ENCODE measurements around the gene PEX14.

Gene PEX14

DNA sequence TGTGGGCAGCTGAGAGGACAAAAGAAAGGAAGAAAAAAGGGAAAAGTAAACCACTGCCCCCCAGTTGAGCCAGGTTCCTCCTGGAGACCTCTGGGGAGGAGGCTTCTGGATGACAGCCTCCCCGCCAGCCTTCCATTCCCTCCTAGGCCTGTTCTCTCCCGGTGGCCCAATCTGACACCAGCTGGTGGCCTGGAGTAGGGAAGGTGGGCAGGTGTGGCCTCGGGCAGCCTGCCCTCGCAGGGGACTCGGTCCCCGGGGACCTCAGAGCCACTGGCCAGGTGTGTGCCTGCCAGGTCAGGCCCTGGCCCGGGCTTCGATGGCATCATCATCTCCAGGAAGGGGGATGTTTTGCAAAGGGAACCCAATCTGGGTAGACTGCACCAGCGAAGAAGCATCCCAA lies 162.7 kb downstream of the PEX14 start:
- DNase-seq, result no peak

DNA sequence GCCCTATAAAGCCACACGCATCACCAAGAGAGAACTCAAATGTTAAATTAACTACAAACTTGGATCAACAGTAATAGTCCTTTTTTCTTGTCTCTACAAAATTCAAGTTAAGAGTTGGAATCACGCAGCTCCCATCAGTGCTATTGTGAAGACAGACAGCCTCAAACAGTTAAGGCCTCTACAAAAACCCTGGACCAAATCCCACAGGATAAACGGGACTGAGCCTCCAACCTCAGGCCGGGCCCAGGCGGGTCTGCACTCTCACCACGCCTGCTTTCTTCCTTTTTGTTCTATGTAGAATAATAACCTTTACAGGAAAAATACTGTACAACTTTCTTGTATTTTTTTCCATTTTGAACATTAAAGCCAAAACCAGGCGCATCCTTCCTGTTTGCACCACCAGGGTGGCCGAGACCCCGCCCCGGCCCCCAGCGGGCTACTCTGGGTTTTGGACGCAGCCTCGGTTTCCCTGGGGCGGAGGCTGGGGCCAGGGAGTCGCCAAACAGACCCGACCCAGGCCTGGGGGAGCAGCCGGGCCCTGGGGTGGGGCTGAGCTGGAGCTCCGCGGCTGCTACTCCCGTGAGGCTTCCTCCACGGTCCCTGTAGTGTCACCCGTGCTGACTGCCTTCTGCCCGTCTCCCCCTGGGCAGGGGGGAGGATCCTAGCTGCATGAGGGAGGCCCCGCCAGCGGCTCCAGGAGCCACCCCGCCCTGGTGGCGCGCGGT lies 163.2 kb downstream of the PEX14 start:
- DNase-seq, result no peak

DNA sequence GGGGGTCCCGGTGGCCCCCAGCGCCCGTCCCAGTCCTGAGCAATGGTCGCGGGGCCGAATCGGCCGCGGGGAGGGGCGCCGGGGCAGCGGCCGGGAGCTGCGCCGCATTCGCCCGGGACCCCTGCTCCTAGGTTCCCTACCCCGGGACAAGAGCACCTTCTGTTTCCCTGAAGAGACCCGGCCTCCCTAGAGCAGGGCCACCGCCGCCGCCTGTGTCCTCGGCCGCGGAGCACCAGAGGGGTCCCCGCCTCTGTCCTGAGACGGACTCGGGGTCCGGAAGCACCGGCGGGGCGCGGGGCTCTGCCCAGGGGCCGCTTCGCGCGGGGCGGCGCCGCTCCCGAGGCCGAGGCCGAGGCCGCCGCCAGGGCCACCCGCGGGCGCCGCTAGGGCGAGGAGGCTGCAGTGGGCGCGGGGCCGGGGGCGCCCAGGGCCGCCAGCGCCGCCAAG lies 163.8 kb downstream of the PEX14 start:
- no peak for DNase-seq

DNA sequence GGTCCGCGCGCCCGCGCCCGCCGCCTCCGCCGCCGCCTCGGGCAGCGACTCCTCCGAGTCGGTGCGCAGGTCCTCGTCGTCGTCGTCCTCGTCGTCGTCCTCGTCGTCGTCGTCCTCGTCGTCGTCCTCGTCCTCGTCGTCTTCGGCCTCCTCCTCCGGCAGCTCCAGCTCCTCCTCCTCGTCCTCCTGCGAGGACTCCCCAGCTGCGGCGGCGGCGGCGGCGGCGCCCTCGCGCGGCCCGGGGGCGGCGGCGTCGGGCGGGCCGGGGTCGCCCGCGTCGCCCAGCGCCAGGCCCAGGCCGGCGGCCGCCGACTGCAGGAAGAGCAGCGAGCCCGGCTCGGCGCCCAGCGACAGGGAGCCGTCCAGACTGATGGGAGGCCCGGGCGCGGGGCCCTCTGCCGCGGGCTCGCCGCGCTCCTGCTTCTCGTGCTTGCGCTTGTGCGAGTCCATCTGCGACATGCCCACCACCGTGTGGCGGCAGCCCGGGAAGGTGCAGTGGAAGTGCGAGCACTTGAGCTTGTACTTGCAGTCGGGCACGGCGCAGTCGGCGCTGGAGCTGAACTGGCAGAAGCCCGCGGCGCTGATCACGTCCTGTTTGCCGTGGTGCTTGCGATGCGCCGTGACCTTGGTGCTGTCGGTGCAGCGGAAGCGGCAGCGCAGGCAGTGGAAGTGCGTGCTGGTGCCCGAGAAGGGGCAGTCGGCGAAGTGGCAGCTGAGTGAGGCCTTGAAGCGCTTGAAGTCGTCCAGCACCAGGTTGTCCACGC lies 164.4 kb downstream of the PEX14 start:
- DNase-seq, result no peak

DNA sequence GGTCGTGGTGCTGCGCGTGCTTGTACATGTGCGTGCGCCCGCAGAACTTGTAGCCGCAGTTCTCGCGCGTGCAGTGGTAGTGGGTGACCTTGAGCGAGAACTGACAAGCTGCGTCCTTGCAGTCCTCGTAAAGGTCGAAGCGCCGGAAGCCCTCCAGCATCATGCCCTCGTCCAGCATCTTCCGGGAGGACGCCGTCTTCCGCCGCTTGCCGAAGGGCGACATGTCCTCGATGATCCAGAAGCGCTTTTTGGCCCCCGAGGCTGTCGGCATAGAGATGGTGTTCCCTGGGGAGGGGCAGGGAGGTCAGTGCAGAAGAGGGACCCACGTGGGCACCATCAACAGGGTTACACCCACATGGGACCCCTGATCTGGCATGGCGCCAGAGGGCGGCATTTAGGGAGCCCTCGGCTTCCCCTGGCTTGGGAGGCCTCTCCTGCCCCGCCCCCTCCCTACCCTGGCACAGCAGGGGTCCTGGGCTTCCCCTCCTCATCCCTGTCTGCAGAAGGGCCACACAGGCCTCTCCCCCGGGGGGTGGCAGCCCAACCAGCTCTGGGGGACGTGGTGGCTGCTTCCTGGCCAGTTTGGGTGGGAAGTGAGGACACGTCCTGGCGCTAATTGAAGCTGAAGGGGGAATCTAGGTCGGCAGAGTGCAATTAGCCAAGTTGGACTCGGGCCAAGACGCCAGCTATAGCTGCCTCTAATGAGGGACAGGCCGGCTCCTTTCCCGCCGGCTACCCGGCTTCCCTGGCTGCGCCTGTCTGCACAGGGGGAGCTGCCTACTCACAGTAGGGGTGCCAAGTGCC lies 165.2 kb downstream of the PEX14 start:
- DNase-seq, result peak; percentile 86

DNA sequence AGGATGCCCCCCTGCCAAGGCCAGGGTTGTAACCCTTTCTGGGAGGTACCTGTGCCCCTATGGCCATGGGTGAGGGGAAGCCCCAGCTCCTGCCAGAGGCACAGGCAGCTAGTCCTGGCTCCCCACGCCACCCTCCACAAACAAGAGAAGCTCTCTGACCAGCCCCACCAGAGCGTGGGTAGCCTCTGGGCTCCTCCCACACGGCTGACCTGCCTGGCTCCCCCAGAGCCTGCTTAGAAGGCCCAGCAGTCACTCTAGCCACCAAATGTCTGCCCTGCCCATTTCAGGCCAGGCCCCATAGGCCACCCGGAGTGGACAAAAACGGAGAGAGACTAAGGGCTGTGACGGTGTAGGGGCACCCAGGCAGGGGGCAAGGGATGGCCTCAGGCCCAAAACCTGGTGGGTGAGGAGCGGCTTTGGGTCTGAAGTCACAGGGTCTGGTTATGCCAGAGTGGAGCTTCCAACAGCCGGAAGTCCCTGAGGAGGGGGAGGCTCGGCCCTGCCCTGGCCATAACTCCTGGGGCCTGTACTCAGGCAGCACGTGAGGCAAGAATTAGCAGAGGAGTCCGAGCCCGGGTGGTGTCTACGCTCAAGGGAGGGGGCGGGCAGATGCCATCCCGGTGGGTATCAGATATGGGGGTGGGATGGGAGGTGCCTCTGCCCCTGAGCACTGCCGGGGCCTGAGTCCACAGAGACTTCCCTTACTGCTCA lies 166.2 kb downstream of the PEX14 start:
- no peak for DNase-seq

DNA sequence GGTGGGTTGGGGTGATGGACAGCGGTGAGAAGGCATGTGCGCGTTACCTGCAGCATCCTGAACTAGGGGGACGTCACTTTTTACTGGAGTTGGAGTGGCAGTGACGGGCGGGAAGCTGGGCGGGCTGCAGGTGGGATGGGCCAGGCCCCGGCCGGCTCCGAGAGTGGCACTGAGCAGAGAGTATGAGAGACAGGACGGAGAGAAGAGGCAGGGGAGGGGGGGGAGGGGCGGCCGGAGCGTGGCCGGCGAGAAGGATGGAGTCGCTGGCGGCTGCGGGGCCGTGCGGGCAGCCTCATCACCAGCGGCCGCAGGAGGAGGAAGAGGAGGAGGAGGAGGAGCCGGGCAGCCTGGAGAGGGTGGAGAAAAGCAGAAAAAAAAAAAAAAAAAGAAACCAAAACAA lies 167.2 kb downstream of the PEX14 start:
- no peak for DNase-seq

DNA sequence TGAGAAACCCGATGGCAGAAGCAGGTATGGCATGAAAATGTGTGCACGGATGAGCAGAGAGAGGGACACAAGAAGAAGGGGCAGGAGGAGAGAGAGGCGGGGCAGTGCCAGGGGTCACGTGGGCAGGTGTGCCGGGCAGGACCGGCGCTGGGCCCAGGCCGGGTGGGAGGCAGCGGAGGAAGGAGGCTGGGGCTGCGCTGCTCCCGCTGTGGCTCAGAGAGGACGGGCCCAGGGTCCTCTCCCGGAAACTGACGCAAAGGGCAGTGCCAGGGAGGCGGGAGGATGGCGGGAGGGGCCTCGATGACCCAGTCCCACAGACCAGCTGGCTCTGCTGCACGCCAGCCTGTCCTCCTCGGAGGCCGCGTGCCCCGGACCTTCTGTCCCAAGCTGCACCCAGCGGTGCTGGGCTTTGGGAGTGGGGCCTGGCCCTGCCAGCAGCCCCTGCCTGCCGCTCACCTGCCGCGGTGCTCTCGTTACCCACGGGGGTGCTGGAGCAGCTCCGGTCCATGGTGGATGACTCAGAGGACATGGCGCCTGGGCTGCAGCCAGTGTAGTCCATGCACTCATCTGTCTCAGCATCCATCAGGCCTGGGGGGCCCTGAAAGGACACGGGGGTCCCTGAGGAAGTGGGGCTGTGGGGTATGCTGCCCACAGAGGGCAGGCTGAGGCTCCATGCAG lies 167.8 kb downstream of the PEX14 start:
- no peak for DNase-seq

DNA sequence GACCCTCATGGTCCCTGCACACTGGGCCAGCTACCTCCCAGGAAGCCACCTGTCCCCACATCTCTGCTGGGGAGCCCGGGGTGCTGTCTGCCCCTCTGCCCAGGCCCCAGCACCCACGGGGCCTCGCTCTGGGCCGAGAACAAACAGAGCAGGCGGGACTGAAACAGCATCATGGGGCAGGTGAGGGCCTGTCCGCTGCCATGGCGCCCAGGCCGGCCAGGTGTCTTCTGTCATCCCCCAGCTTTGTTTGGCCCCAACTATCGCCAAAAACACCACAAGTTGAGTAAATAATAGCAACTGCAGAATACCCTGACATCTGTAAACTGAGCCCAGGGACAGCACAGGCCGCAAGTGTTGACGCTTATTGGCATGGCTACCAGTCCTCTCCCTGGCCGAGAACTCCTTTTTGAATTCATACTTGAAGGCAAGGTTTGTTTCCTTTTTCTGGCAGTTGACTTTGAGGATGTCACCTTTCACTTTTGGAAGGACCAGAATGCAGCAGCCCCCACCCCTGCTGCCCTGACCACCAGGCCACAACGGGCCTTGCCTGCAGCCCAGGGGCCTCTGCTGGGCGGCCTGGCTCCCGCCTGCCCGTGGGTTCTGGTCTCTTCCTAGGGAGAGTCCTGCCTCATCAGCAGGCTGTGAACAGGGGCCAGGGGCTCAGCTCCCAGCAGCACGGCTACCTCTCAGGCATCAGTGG lies 169.0 kb downstream of the PEX14 start:
- no peak for DNase-seq

DNA sequence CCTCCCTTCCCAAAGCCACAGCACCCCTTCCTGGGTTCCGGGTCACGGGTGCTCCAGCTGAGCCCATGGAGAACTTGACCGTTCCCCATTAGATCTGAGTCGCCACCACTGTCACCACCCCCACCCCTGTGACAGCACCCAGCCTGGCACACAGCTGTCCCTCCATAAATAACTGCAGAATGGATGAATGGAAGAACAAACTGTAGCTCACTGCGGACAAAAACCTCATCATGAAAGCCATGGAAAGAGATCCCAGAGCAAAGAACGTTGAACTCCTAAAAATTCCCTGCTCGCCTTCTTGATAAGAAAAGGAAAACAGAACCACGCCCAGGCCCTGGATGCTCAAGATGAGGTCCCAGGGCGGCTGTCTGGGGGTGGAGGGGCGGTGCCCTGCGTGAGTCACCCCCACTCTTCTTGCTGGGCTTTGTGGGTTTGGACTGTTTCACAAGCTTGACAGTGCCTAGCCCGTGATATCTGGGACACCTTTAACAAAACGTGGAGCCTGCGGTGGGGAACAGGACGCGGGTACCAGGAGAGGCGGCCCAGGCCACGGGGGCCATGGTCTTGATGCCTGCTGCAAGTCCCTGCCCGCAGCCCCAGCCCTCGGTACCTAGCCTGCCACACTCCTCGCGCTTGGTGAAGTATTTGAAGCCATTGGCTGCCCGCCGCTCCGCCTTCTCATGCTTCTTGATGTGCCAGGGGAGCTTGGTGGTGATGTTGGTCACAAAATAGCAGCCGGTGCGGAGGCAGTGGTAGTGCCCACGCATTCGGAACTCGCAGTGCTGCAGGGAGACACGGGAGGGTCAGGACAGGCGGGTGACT lies 169.8 kb downstream of the PEX14 start:
- no peak for DNase-seq

DNA sequence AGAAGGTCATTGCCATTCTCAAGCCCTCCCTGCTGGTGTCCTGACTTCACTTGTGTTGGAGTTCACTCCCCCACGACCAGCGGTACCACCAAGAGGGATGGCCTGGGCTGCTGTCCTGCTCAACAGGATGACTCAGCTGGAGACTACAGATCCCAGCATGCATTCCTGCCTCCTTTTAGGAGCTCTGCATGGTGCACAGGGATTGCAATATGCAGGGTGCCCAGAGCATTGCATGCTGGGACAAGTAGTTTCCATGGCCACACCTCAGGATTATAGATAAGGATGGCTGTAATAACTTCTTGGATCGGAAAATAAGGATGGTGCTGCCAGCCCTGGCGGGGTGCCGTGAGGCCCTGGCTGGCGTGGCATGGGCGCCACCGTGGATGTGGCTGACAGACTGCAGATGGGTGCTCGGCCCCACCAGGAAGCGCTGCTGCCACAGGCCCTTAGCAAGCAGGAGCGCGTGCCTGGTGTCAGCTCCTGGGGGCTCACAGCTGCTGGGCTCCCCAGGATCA lies 171.7 kb downstream of the PEX14 start:
- DNase-seq, result no peak

DNA sequence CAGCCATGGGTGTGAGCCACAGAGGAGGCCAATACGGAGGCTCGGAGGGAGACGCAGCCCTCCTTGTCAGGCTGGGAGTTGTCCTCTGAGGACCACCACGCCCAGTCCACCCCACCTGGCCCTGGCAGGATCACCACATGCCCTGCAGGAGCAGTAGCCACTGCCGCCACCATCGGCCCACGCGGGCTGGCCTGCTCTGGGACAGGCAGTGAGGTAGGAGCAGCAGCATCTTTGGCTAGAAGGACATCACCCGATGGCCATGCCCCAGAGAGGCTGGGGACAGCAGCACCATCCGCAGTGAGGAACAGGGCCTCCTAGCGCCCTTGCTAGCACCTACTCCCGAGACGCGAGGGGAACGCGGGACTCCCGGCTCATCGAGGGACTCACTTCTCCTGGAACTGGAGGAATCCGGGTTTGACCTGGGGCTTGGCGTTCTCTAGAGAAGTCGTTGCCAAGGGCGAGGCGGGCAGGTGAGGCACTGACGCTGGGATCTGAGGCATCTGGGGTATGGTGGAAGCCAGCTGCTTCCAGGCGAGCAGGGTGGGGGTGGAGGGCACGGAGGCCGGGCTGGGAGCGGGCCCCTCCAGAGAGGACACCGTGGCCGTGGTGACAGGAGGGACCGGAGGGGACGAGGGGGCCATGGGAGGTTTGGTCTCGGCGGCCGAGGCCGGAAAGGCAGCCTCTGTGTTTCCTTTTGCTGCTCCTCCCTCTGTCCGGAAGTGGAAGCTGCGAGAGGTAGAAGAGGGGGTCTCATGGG lies 172.8 kb downstream of the PEX14 start:
- no peak for DNase-seq

DNA sequence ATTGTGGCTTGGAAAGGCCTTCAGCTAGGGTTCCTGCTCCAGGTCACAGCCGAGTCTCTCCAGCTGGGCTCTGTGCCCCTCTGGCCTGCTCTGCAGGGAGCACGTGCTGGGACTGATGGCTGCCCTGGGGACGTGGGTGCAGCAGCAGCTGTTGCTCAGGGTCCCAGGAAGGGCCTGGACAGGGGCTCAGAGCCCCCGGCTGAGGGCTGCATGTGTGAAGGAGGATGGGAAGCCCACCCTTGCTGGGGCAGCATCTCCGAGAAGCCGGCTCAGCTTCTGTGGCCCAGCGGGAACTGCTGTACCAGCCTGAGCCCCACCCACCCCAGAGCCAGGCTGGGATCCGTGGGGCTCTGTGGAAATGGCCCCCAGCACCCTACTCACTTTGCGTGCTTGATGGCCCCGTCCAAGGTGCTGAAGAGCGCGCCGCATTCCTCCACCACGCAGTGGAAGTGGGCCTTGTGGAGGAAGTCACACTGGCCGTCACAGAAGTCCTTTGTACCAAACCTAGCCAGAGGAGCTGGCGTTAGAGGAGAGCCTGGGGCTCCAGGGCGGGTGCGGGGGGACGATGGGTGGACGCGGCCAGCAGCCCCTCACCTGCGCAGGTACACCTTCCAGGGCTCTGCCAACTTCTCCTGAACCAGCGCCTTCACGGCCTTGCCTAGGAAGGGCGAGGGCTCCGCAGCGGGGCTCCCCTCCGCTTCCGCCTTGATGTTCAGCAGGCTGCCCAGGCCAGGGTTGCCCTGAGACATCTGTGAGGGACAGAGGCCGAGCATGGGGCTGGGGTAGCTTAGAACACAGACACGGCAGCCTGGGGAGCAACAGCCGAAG lies 174.2 kb downstream of the PEX14 start:
- DNase-seq, result no peak

DNA sequence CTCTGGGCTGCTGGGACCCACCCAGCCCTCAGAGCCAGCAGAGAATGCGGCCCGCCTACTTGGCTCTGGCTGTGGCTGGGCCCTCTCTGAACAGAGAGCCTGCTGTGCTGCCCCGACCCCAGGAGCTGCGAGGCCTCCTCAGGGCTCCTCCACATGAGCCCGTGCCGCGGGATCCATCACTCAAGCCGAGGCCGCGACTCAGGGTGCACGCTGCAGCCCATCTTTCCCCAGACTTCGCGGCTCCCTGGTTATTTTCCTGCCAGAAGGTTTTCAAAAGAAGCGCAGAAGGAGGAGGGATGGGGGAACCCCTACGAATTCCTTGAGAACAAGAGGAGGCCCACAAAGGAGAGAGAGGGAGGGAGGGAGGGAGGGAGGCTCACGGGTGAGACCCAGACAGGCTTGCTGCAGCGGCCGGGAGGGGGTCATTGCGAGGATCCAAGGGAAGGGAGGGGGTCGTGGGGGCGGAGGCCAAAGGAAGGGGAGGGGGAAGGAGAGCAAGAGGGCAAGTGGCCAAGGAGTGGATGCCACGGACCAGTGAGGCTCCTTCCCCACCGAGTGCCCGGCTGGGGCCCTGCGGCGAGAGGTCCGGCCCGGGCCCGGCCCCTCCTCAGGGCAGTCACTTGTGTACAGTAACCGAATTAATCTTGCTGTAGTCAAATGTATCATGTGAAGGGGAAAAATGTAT lies 174.9 kb downstream of the PEX14 start:
- no peak for DNase-seq

DNA sequence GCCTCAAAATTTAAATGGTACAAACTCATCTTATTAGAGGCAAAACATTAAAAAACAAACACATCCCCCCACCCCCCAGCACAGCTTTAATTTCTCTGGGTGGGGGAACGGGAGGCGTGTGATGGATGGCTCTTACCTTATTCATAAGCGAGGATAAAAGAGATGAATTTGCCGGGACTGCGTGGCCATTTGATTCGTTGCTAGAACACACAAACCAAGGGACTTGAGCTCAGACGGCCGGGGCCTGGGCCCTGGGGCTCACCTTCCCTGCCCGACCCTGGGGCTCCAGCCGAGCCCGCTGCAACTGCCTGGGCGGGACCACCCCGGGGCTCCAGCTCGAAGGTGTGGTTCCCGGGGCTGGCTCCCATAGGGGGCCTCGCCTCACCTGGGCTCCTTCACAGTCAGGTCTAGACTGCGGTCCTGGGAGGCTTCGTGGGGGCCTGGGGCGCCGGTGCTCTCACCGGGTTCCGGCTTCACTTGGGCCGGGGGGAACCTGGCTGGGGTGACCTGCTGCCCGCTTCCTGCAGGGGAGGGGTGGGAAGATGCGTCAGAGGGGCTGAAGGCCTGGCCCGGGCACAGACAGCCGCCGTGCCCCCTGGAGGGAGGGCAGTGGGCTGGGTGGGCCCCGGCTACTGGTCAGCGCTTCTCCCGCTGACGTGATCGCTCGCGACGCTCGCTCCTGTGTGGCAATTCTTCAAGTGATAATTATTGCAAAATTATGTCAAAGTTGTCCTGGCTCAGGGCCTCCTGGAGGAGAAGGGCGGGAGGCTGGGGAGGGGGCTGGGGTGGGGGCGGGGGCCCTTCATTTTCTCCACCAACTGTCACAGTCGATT lies 176.0 kb downstream of the PEX14 start:
- no peak for DNase-seq

DNA sequence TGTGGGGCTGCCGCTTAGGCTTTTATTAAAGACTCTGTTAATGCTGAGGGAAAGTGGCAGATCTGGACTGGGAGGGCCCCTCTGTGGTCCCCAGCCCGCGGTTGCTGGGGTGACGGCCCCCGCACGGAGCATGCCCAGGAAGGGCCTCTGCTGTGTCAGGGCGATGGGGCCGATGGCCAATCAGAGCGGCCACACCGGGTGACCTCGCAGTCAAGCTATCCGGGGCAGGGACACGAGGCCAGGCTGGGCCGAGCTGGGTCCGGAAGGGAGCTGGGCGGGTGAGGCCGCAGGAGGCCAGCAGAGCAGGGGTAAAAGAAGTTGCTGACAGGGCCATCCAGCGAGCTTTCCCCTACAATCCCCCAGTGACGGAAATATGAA lies 176.6 kb downstream of the PEX14 start:
- DNase-seq, result no peak

DNA sequence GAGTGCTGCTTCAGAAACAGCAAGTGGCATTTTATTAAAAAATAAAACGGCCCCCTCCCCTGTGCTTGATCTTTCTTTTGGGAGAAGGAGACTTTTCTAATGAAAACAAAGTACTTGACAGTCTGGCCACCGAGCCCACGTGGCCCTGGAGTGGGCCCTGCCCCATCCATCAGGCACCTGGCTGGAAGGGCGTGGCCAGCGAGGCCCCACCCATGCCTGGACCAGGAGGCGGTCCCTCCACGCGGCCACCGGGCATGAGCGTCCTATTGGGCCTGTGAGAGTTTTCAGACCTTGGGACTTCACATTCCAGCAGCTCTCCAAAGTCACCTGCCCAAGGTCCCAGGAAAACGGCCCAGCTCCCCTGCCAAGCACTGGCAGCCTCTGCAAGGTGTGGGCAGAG lies 177.0 kb downstream of the PEX14 start:
- DNase-seq, result no peak

Measured in NCI-H2171 (cell line).